Right atrium auricular region (tissue), 2 donors: ENCODE results near the gene TLE7. TPM values are rescaled to one million over a fixed set of nuclear protein-coding genes. Genes with fewer than 3 reads are reported as not detected.

ENCODE experiments used
- DNase-seq: peaks from one replicate; pipeline ENCODE4 v3.0.0-alpha.2; 2019; ENCODE audit warnings: low spot score
- H3K27ac ChIP-seq, 2 donors: fragments of 200-600 bp; sonication (generic); 1 replicate in 1 of 2; 2 replicates in 1 of 2; pipeline ENCODE4 v1.5.1; 2016 to 2019
- H3K27me3 ChIP-seq, 2 donors: fragments of 200-600 bp; sonication (generic); one replicate each; pipeline versions ENCODE4 v1.5.1 to v1.6.0; 2017 to 2019
- H3K36me3 ChIP-seq: fragments of 200-600 bp; sonication (generic); one replicate; pipeline ENCODE4 v1.5.1; 2016
- H3K4me1 ChIP-seq, 2 donors: fragments of 200-600 bp; sonication (generic); one replicate each; pipeline versions ENCODE4 v1.5.1 to v1.6.0; 2017 to 2019
- H3K4me3 ChIP-seq, 2 donors: fragments of 200-600 bp; sonication (generic); 1 replicate in 1 of 2; 2 replicates in 1 of 2; pipeline ENCODE4 v1.5.1; 2017 to 2019; ENCODE audit warnings: mild to moderate bottlenecking in 1 of 2, moderate library complexity in 1 of 2
- H3K9me3 ChIP-seq, 2 donors: fragments of 200-600 bp; sonication (generic); one replicate each; pipeline ENCODE4 v1.5.1; 2019
- CTCF ChIP-seq, 2 donors: fragments of 200-600 bp; sonication (generic); IDR thresholded peaks; one replicate each; pipeline ENCODE4 v1.5.1; 2019; ENCODE audit warnings: antibody characterized with exemption in 2 of 2
- total RNA-seq, 2 donors: library from RNA; depleted of rRNA; stranded (reverse); fragments of >200 nt; gene quantifications; one replicate each; pipeline ENCODE4 v1.1.0, GENCODE V29; 2016

Gene TLE7
- total RNA-seq, 2 donors from 2014 or later, result not detected

DNA sequence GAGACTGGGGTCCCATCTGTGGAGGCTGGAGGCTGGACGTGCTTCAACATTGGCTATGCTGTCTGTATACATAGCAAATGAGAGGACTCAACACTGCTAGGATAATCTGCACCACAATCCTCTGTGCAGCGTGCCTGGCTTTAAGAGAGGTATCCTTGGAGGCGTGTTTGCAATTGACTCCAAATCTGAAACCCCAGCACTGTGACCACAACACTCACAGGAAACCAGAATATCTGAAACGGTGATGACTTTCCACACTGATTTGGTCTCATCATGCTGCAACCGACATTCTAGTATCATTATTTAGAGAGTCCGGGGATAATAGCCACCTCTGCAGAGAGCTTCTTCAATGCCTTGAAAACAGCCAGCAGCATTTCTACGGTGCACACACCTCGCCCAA, 35.1 kb downstream of the TLE7 start:
- H3K27me3 ChIP-seq, result no peaks in the 10 kb centered on the region
- no peaks in the 10 kb centered on the region for H3K4me1 ChIP-seq
- no peaks in the 10 kb centered on the region for H3K9me3 ChIP-seq

GRCh38 chr16:71406316-71406715, 35.5 kb downstream of the TLE7 start:
- no peak overlapping the region for H3K27ac ChIP-seq

More for the DNA sequence above, 35.1 kb downstream of the TLE7 start:
- DNase-seq, result no peak
- no peaks in the 10 kb centered on the region for H3K36me3 ChIP-seq
- no peak overlapping the region for H3K4me3 ChIP-seq
- TF ChIP-seq CTCF (IDR thresholded peaks at IDR 0.05), result no peak
- H3K27ac ChIP-seq, result no peak overlapping the region

GRCh38 chr16:71404364-71404763, 37.5 kb downstream of the TLE7 start:
- H3K4me3 ChIP-seq, result no peak overlapping the region
- H3K4me1 ChIP-seq, result no peaks in the 10 kb centered on the region
- no peak overlapping the region for H3K27ac ChIP-seq
- no peaks in the 10 kb centered on the region for H3K36me3 ChIP-seq
- no peak for DNase-seq
- H3K9me3 ChIP-seq, result no peaks in the 10 kb centered on the region
- no peak for TF ChIP-seq CTCF (IDR thresholded peaks at IDR 0.05)
- no peaks in the 10 kb centered on the region for H3K27me3 ChIP-seq

More at GRCh38 chr16:71406316-71406715, 35.5 kb downstream of the TLE7 start:
- no peak for DNase-seq
- H3K4me1 ChIP-seq, result no peaks in the 10 kb centered on the region
- H3K9me3 ChIP-seq, result no peaks in the 10 kb centered on the region
- no peak for TF ChIP-seq CTCF (IDR thresholded peaks at IDR 0.05)
- H3K4me3 ChIP-seq, result no peak overlapping the region
- no peaks in the 10 kb centered on the region for H3K36me3 ChIP-seq
- no peaks in the 10 kb centered on the region for H3K27me3 ChIP-seq

DNA sequence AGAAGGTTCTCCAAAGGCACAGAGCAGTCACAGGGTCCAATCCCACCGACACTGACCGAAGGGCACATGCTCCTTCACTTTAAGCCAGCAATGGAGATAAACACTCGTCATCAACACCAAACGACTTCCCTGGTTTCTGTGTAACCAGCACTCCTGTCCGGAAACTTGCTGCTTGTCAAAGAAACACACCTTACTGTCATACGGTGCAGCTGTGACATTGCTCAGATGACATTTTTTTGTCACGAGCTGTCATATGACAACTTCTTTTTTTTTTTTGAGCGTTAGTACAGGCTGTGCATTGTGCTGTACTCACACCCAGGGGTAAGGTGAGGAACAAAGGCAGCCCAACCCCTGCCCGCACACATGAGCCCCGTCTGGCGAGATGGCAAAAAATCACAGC, 39.2 kb downstream of the TLE7 start:
- no peak for TF ChIP-seq CTCF (IDR thresholded peaks at IDR 0.05)
- Histone ChIP-seq H3K27ac (no peak overlapping the region), H3K4me1 (no peaks in the 10 kb centered on the region), H3K36me3 (no peaks in the 10 kb centered on the region), H3K27me3 (no peaks in the 10 kb centered on the region), H3K4me3 (no peak overlapping the region), H3K9me3 (no peaks in the 10 kb centered on the region)
- DNase-seq, result no peak

- TF ChIP-seq CTCF (IDR thresholded peaks at IDR 0.05), result no peak
- Histone ChIP-seq H3K36me3 (no peaks in the 10 kb centered on the region), H3K4me1 (no peaks in the 10 kb centered on the region), H3K27me3 (no peaks in the 10 kb centered on the region), H3K4me3 (no peak overlapping the region), H3K9me3 (no peaks in the 10 kb centered on the region), H3K27ac (no peak overlapping the region)
- DNase-seq, result no peak
These were observed 39.8 kb downstream of the TLE7 start for GRCh38 chr16:71402007-71402406.

DNA sequence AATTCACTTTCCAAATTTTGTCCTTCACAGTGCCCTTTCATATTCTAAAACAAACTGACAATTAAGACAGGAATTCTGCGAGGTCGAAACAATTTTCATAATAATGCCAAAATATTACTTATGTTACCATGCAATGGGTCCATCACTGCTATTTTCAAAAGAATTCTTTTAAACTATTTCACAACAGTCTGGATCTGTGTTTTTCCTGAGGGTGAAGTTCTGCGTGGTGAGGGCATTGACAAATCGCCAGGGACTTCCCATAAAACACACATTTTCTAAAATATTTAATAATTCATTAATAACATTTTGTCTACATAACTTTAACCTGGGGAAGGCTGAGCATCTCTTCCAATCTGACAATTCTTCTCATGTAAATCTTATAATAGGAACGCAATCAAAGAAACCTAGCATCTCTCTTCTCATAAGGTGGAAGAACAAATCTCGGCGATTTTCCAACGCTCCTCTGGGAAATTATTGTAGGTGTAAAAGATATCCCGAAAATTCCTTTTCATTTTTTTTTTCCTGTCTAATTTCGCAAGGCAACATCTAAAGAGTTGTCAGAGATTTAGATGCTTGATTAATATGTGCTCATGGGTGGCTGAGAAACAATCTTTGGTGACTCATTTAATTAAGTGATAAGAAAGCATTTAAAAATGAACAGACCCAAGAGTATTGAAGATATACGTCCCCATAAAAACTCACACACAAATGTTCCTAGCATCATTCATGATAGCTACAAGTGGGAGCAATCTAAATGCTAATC, 41.9 kb downstream of the TLE7 start:
- Histone ChIP-seq H3K36me3 (no peaks in the 10 kb centered on the region), H3K4me1 (no peaks in the 10 kb centered on the region), H3K9me3 (no peaks in the 10 kb centered on the region), H3K27ac (no peak overlapping the region), H3K4me3 (no peak overlapping the region), H3K27me3 (no peaks in the 10 kb centered on the region)
- no peak for DNase-seq
- no peak for TF ChIP-seq CTCF (IDR thresholded peaks at IDR 0.05)
